GM12878 (cell line): ENCODE measurements around the gene RYR2. TPM values are rescaled to one million over a fixed set of nuclear protein-coding genes. Genes with fewer than 3 reads are reported as not detected.

ENCODE experiments used
- ATAC-seq: fragments of 200-7000 bp; cut with Tn5 transposase; 3 replicates; pipeline ENCODE4 v1.9.1; 2020; ENCODE audit warnings: mild to moderate bottlenecking, moderate library complexity
- BruUV-seq: library from RNA; stranded (reverse); fragments of 400-500 nt; replicated peaks from 2 replicates; lab custom pipeline; 2021; lab: Mats Ljungman, UMichigan
- CTCF ChIA-PET: fragments of 300-600 bp; sonication (Branson Sonifier 250); formaldehyde crosslinking; extraction: SDS; loops from one replicate; lab custom pipeline; 2021; ENCODE audit warnings: inconsistent platforms; lab: Yijun Ruan, JAX
- POLR2A ChIA-PET: fragments of 350-600 bp; formaldehyde crosslinking; extraction: SDS; loops from one replicate; lab custom pipeline; 2021; ENCODE audit warnings: inconsistent platforms; lab: Charles Lee
- RAD21 ChIA-PET: fragments of 300-600 bp; sonication (Branson Sonifier 250); formaldehyde crosslinking; loops from one replicate; lab custom pipeline; 2023; ENCODE audit warnings: antibody characterized with exemption; ENCODE audit not compliant: unreplicated experiment; lab: Charles Lee
- SMC1A ChIA-PET: fragments of 300-600 bp; sonication (Branson Sonifier 250); formaldehyde crosslinking; loops from one replicate; lab custom pipeline; 2023; ENCODE audit not compliant: unreplicated experiment, uncharacterized antibody; lab: Charles Lee
- DNase-seq: peaks from one replicate; pipeline ENCODE4 v3.0.0-alpha.2; 2011; ENCODE audit warnings: low read depth, low spot score
- FAIRE-seq: peaks from 3 replicates; lab custom pipeline; 2011; peaks lifted over from hg19 to GRCh38; lab: Jason Lieb, UNC
- H2AFZ ChIP-seq: 2 replicates; pipeline ENCODE4 v1.6.0; 2011; ENCODE audit warnings: low read depth, low read length, control low read depth; ENCODE audit not compliant: control insufficient read depth
- H3K27ac ChIP-seq: 2 replicates; pipeline ENCODE4 v1.5.1; 2011; ENCODE audit warnings: control low read depth; ENCODE audit not compliant: control insufficient read depth, insufficient read depth
- H3K27me3 ChIP-seq, 2 experiments: replicated peaks in 1 of 2; 2 replicates each; pipeline versions ENCODE4 v1.6.0 to v1.6.1; 2011; ENCODE audit warnings: low read length in 1 of 2; ENCODE audit not compliant: control insufficient read depth in 2 of 2, insufficient read depth in 2 of 2
- H3K36me3 ChIP-seq, 2 experiments: 2 replicates each; pipeline ENCODE4 v1.5.1; 2011; ENCODE audit warnings: low read length in 1 of 2; ENCODE audit not compliant: control insufficient read depth in 2 of 2, insufficient read depth in 2 of 2
- H3K4me1 ChIP-seq: 2 replicates; pipeline ENCODE4 v1.6.1; 2011; ENCODE audit warnings: mild to moderate bottlenecking, low read length, moderate library complexity, mixed read lengths; ENCODE audit not compliant: control insufficient read depth, insufficient read depth
- H3K4me2 ChIP-seq: 2 replicates; pipeline ENCODE4 v1.6.0; 2011; ENCODE audit warnings: control low read depth; ENCODE audit not compliant: control insufficient read depth, insufficient read depth
- H3K4me3 ChIP-seq: fragments of 200-600 bp; sonication (generic); 2 replicates; pipeline ENCODE4 v1.5.1; 2016
- H3K79me2 ChIP-seq: 2 replicates; pipeline ENCODE4 v1.6.0; 2011; ENCODE audit warnings: low read length; ENCODE audit not compliant: control insufficient read depth, insufficient read depth
- H3K9ac ChIP-seq: 2 replicates; pipeline ENCODE4 v1.8.0; 2011; ENCODE audit warnings: low read length, control low read depth, mixed read lengths; ENCODE audit not compliant: control insufficient read depth, insufficient read depth
- H3K9me3 ChIP-seq: replicated peaks from 3 replicates; pipeline ENCODE4 v1.5.1; 2011; ENCODE audit warnings: mild to moderate bottlenecking, low read length; ENCODE audit not compliant: control insufficient read depth, insufficient read depth
- H4K20me1 ChIP-seq: 2 replicates; pipeline ENCODE4 v1.6.0; 2011; ENCODE audit not compliant: control insufficient read depth, insufficient read depth
- ASH2L ChIP-seq: fragments of 300-600, 200-600 bp; sonication (generic); IDR thresholded peaks from 2 replicates; pipeline ENCODE4 v1.6.1; 2017; ENCODE audit warnings: low read depth, mild to moderate bottlenecking, borderline replicate concordance
- BHLHE40 ChIP-seq, 2 experiments: fragments of 450-650 bp in 1 of 2; IDR thresholded peaks; 2 replicates each; pipeline ENCODE4 v1.6.1; 2011 to 2017; ENCODE audit warnings: low read depth in 2 of 2, borderline replicate concordance in 1 of 2, improper control_type of control experiment in 1 of 2, low read length in 1 of 2, mild to moderate bottlenecking in 1 of 2
- CUX1 ChIP-seq: IDR thresholded peaks from 2 replicates; pipeline ENCODE4 v1.6.1; 2012; ENCODE audit warnings: improper control_type of control experiment, low read depth, low read length; ENCODE audit not compliant: insufficient replicate concordance
- E2F8 ChIP-seq: fragments of 450-650 bp; IDR thresholded peaks from 2 replicates; pipeline ENCODE4 v1.6.1; 2018; ENCODE audit warnings: mild to moderate bottlenecking, low read depth, moderate library complexity; ENCODE audit not compliant: partially characterized antibody
- IKZF1 ChIP-seq: fragments of 450-650 bp; conservative IDR thresholded peaks from 2 replicates; pipeline ENCODE4 v1.6.1; 2017; ENCODE audit warnings: antibody characterized with exemption, mild to moderate bottlenecking
- KAT2A ChIP-seq: conservative IDR thresholded peaks from 2 replicates; pipeline ENCODE4 v1.6.1; 2011; ENCODE audit warnings: low read depth, low read length; ENCODE audit not compliant: control insufficient read depth
- MTA2 ChIP-seq: fragments of 450-650 bp; IDR thresholded peaks from 2 replicates; pipeline ENCODE4 v1.6.1; 2016; ENCODE audit warnings: low read depth, mild to moderate bottlenecking, moderate library complexity
- NKRF ChIP-seq: fragments of 450-650 bp; conservative IDR thresholded peaks from 2 replicates; pipeline ENCODE4 v1.6.1; 2017; ENCODE audit warnings: mild to moderate bottlenecking, moderate library complexity
- POLR2A ChIP-seq: IDR thresholded peaks from 2 replicates; pipeline ENCODE4 v1.6.1; 2011; ENCODE audit warnings: low read depth, mild to moderate bottlenecking, low read length
- RUNX3 ChIP-seq: IDR thresholded peaks from 2 replicates; pipeline ENCODE4 v1.6.1; 2012; ENCODE audit warnings: low read length, inconsistent platforms
- SREBF2 ChIP-seq: IDR thresholded peaks from 2 replicates; pipeline ENCODE4 v1.6.1; 2012; ENCODE audit warnings: mild to moderate bottlenecking, low read length
- SUPT20H ChIP-seq: IDR thresholded peaks from 2 replicates; pipeline ENCODE4 v1.6.1; 2011; ENCODE audit warnings: low read depth, mild to moderate bottlenecking, low read length, moderate library complexity, borderline replicate concordance; ENCODE audit not compliant: control insufficient read depth
- ZNF217 ChIP-seq: fragments of 450-650 bp; IDR thresholded peaks from 2 replicates; pipeline ENCODE4 v1.6.1; 2017; ENCODE audit warnings: antibody characterized with exemption, mild to moderate bottlenecking
- WGBS: methylation state at CpG from one replicate; pipeline ENCODE4 v1.1.6; 2016; ENCODE audit warnings: low lambda C conversion rate; ENCODE audit not compliant: insufficient replicate concordance, insufficient coverage; ENCODE audit errors: missing lambda C conversion rate; 5-methylcytosine and 5-hydroxymethylcytosine counted together
- in situ Hi-C: fragments of 300-500 bp; cut with MboI; formaldehyde crosslinking; loops from 9 replicates; pipeline ENCODE4 v1.14.3; 2018; ENCODE audit warnings: mixed read lengths
- intact Hi-C: fragments of 100-400 bp; cut with micrococcal nuclease; formaldehyde crosslinking; loops from one replicate; pipeline ENCODE4 v1.14.2; 2022; ENCODE audit not compliant: unreplicated experiment
- polyA plus RNA-seq, 11 experiments: library from polyadenylated mRNA; depleted of rRNA in 4 of 11; unstranded in 6 of 11; stranded (reverse) in 5 of 11; fragments of >200 nt; fragmentation: Nextera tagmentation in 4 of 11; fragmentation: Illumina TruSeq in 1 of 11; extraction: Ambion mirVana in 4 of 11; extraction: Trizol in 1 of 11; gene quantifications; 1 replicate in 1 of 11; 2 replicates in 10 of 11; pipeline versions ENCODE4 v1.2.1 to v1.2.3, GENCODE V29; 2011 to 2016; ENCODE audit warnings: inconsistent platforms in 2 of 11, missing spikeins in 2 of 11, low read depth in 1 of 11
- total RNA-seq, 4 experiments: library from RNA; depleted of rRNA in 3 of 4; stranded (reverse); fragments of >200 nt in 3 of 4; fragmentation: Illumina TruSeq in 1 of 4; extraction: Trizol in 1 of 4; gene quantifications; 2 replicates each; pipeline versions ENCODE4 v1.2.1 to v1.2.3, GENCODE V29; 2013 to 2021

Gene RYR2
- total and polyA plus RNA-seq, 10 of the 15 experiments (the other 5 are each of a cell fraction or from before 2014, with no cell fraction given): 0.01 to 0.04 TPM; not detected in 8

- BruUV-seq: no TSS peak
- no peak overlapping the region for H3K4me2 ChIP-seq
- H3K9me3 ChIP-seq: no peaks in the 10 kb centered on the region
- in situ Hi-C loops: no loop called here
- no peak for DNase-seq
- no peak for ATAC-seq
- H2AFZ ChIP-seq: no peak overlapping the region
- H3K9ac ChIP-seq: no peak overlapping the region
- H3K27me3 ChIP-seq: peaks cover 7 to 10% of the 10 kb centered on the region in 2 experiments
- CTCF ChIA-PET: no interaction called here
- RAD21 ChIA-PET: no interaction called here
- FAIRE-seq: no peak
- no peak overlapping the region for H3K27ac ChIP-seq
- POLR2A ChIA-PET: no interaction called here
- intact Hi-C loops: no loop called here
- H3K4me3 ChIP-seq: no peak overlapping the region
- no peaks in the 10 kb centered on the region for H3K4me1 ChIP-seq
- no peaks in the 10 kb centered on the region for H3K36me3 ChIP-seq
- no peaks in the 10 kb centered on the region for H4K20me1 ChIP-seq
- WGBS: 3% methylated on average over 14 of the region's 14 CpGs
- no peaks in the 10 kb centered on the region for H3K79me2 ChIP-seq
- SMC1A ChIA-PET: interaction anchor here (1.3 kb wide), 1 partner anchor 11 kb away, joined by 3 read pairs; no protein-coding TSS in a partner anchor
- TF ChIP-seq MTA2 (no peak), SREBF2 (no peak), CUX1 (no peak), BHLHE40 (IDR thresholded peaks at IDR 0.05; ENCODE audit: borderline replicate concordance in 1 of 2, low read depth in 2 of 2, low read length in 1 of 2) (no peak), POLR2A (no peak), ASH2L (no peak), SUPT20H (no peak), NKRF (no peak), ZNF217 (no peak), RUNX3 (no peak), KAT2A (no peak), E2F8 (no peak), IKZF1 (no peak)
Measured at GRCh38 chr1:237043846-237044636, 2.1 kb downstream of the RYR2 start.
